ENCODE results near the gene LRRC59.

GRCh38 chr17:50443505-50443974 lies 46.2 kb upstream of the LRRC59 start:
- TF ChIP-seq EZH2 (IDR thresholded peaks at IDR 0.05; ENCODE audit: insufficient read depth, low read length) (no peak), CTCF (IDR thresholded peaks at IDR 0.05; ENCODE audit: insufficient read depth, low read depth, low read length) (no peak)
